Natural killer cell (primary cell): Measurements from ENCODE around the gene AUH. TPM values are rescaled to one million over a fixed set of nuclear protein-coding genes. Genes with fewer than 3 reads are reported as not detected.

Experiments used
- ATAC-seq, 3 donors: fragments of 150-1000 bp in 2 of 3; fragments of 200-7000 bp in 1 of 3; cut with Tn5 transposase; 1 replicate in 1 of 3; 2 replicates in 2 of 3; pipeline ENCODE4 v1.10.0; 2021; ENCODE audit warnings: mild to moderate bottlenecking in 2 of 3, moderate library complexity in 2 of 3
- DNase-seq, 2 donors: peaks; one replicate each; pipeline versions ENCODE4 v3.0.0 to v3.0.0-alpha.2; 2013 to 2021; ENCODE audit warnings: mixed read lengths in 1 of 2
- H3K27ac ChIP-seq: one replicate; pipeline ENCODE4 v1.5.1; 2013; ENCODE audit warnings: mild to moderate bottlenecking, low read length
- H3K27me3 ChIP-seq: one replicate; pipeline ENCODE4 v1.6.1; 2013; ENCODE audit warnings: low read length; ENCODE audit not compliant: control insufficient read depth, insufficient read depth
- H3K36me3 ChIP-seq: one replicate; pipeline ENCODE4 v1.6.1; 2013; ENCODE audit warnings: low read length; ENCODE audit not compliant: control insufficient read depth, insufficient read depth
- H3K4me1 ChIP-seq: one replicate; pipeline ENCODE4 v1.6.1; 2013; ENCODE audit warnings: low read length; ENCODE audit not compliant: control insufficient read depth, insufficient read depth
- H3K4me3 ChIP-seq: one replicate; pipeline ENCODE4 v1.5.1; 2013; ENCODE audit warnings: low read length
- H3K9me3 ChIP-seq: one replicate; pipeline ENCODE4 v1.6.1; 2013; ENCODE audit warnings: low read length; ENCODE audit not compliant: control insufficient read depth, insufficient read depth
- H3K27ac Mint-ChIP-seq, 2 donors: one replicate each; pipeline ENCODE4 v1.8.0; 2022; ENCODE audit warnings: mild to moderate bottlenecking in 2 of 2, mixed read lengths in 2 of 2, moderate library complexity in 1 of 2
- H3K27me3 Mint-ChIP-seq, 2 donors: one replicate each; pipeline ENCODE4 v1.8.0; 2022; ENCODE audit warnings: low read depth in 2 of 2, mixed read lengths in 2 of 2
- H3K36me3 Mint-ChIP-seq: one replicate; pipeline ENCODE4 v1.8.0; 2022; ENCODE audit warnings: mixed read lengths
- H3K4me1 Mint-ChIP-seq, 2 donors: one replicate each; pipeline ENCODE4 v1.8.0; 2022; ENCODE audit warnings: mixed read lengths in 2 of 2
- H3K4me3 Mint-ChIP-seq: one replicate; pipeline ENCODE4 v1.8.0; 2022; ENCODE audit warnings: mild to moderate bottlenecking, moderate library complexity, mixed read lengths
- H3K9me3 Mint-ChIP-seq, 2 donors: one replicate each; pipeline ENCODE4 v1.8.0; 2022; ENCODE audit warnings: mixed read lengths in 2 of 2
- WGBS: methylation state at CpG from one replicate; pipeline ENCODE4 v1.1.7; 2013; ENCODE audit warnings: missing lambda C conversion rate; ENCODE audit not compliant: insufficient coverage; 5-methylcytosine and 5-hydroxymethylcytosine counted together
- intact Hi-C: fragments of 100-400 bp; cut with micrococcal nuclease; formaldehyde crosslinking; loops from one replicate; pipeline ENCODE4 v1.14.2; 2022
- total RNA-seq, 4 donors: library from RNA; stranded (reverse); fragments of 120-200 nt in 1 of 4; gene quantifications; one replicate each; pipeline versions ENCODE4 v1.2.3 to v1.2.4, GENCODE V29; 2013 to 2022
- TF ChIP-seq, protein P1 (sequence below): fragments of 200-600 bp; IDR thresholded peaks from one replicate; pipeline ENCODE4 v1.8.0; 2022; ENCODE audit warnings: antibody characterized with exemption

AUH gene
- total RNA-seq, 3 donors from 2014 or later (not counting 1 experiment from before 2014, with no cell fraction given), result 26.7 to 36.6 (median 34.9) TPM

DNA sequence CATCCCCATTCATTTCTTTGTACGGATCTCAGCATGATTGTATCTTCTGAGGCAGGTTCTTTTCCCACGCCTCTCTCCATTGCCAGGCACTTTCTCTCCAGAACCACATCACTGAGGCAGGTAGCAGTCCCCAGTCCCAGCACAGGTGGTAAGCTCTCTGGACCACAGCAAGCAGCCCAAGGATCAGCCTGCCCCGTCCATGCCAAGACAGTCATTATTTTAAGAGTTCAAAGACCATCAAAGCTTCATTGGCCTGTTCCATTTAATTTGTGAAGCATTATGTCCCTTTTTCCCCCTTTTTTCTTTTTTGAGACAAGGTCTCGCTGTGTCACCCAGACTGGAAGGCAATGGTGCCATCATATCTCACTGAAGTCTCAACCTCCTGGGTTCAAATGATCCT, 171.7 kb downstream of the AUH start:
- H3K27ac ChIP-seq, result no peak overlapping the region
- no peaks in the 10 kb centered on the region for H3K36me3 ChIP-seq
- DNase-seq (no peak), ATAC-seq (no peak)
- WGBS, result 95% methylated on average over 4 of the region's 4 CpGs
- no peaks in the 10 kb centered on the region for H3K9me3 ChIP-seq
- Mint-ChIP-seq H3K36me3 (no peaks in the 10 kb centered on the region), H3K4me1 (peaks cover 48 to 50% of the 10 kb centered on the region in 2 donors), H3K9me3 (no peaks in the 10 kb centered on the region), H3K4me3 (no peak overlapping the region), H3K27ac (no peak overlapping the region), H3K27me3 (no peaks in the 10 kb centered on the region)
- TF ChIP-seq, protein P1, sequence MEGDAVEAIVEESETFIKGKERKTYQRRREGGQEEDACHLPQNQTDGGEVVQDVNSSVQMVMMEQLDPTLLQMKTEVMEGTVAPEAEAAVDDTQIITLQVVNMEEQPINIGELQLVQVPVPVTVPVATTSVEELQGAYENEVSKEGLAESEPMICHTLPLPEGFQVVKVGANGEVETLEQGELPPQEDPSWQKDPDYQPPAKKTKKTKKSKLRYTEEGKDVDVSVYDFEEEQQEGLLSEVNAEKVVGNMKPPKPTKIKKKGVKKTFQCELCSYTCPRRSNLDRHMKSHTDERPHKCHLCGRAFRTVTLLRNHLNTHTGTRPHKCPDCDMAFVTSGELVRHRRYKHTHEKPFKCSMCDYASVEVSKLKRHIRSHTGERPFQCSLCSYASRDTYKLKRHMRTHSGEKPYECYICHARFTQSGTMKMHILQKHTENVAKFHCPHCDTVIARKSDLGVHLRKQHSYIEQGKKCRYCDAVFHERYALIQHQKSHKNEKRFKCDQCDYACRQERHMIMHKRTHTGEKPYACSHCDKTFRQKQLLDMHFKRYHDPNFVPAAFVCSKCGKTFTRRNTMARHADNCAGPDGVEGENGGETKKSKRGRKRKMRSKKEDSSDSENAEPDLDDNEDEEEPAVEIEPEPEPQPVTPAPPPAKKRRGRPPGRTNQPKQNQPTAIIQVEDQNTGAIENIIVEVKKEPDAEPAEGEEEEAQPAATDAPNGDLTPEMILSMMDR, result no peak
- intact Hi-C loops, result loop anchor here (5.0 kb wide), 1 partner anchor 62 kb away; no protein-coding TSS in a partner anchor
- H3K4me1 ChIP-seq, result peaks cover 50% of the 10 kb centered on the region
- no peaks in the 10 kb centered on the region for H3K27me3 ChIP-seq
- no peak overlapping the region for H3K4me3 ChIP-seq

DNA sequence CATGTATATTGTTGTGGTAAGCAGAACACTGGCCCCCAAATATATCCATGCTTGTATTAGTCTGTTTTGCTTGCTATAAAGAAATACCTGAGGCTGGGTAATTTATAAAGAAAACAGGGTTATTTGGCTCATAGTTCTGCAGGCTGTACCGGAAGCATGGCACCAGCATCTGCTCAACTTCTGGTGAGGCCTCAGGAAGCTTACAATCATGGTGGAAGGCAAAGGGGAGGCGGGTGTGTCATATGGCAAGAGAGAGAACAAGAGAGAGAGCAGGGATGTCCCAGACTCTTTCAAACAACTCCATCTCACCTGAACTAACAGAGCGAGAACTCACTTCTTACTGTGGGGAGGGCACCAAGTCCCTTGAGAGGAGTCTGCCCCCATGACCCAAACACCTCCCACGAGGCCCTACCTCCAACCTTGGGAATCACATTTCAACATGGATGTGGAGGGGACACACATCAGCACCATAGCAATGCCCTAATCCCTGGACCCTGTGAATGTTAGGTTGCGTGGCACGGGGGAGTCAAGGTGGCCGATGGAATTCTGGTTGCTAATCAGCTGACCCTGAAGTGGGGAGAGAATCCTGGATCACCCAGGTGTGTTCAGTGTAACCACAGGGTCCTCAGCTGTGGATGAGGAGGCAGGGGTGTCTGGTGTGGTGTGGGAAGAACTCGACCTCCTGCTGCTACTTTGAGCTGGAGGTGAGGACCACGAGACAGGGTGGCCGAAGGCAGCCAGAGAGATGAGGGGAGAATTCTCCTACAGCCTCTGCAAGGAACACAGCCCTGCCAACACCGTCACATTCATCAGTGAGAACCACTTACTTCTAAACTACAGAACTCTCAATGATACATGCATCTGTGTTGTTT, 172.8 kb downstream of the AUH start:
- DNase-seq (no peak), ATAC-seq (no peak)
- H3K4me1 Mint-ChIP-seq, result peaks cover 37 to 39% of the 10 kb centered on the region in 2 donors
- WGBS, result 90% methylated on average over 7 of the region's 11 CpGs
- intact Hi-C loops, result no loop called here
- Histone ChIP-seq H3K27ac (no peak overlapping the region), H3K27me3 (no peaks in the 10 kb centered on the region), H3K4me3 (no peak overlapping the region), H3K4me1 (peaks cover 39% of the 10 kb centered on the region), H3K36me3 (no peaks in the 10 kb centered on the region), H3K9me3 (no peaks in the 10 kb centered on the region)
- H3K9me3 Mint-ChIP-seq, result no peaks in the 10 kb centered on the region
- H3K27me3 Mint-ChIP-seq, result no peaks in the 10 kb centered on the region
- H3K27ac Mint-ChIP-seq, result peak overlapping the region in 1 of 2 donors; percentile 9
- no peak overlapping the region for H3K4me3 Mint-ChIP-seq
- no peaks in the 10 kb centered on the region for H3K36me3 Mint-ChIP-seq
- TF ChIP-seq, protein P1, result no peak

DNA sequence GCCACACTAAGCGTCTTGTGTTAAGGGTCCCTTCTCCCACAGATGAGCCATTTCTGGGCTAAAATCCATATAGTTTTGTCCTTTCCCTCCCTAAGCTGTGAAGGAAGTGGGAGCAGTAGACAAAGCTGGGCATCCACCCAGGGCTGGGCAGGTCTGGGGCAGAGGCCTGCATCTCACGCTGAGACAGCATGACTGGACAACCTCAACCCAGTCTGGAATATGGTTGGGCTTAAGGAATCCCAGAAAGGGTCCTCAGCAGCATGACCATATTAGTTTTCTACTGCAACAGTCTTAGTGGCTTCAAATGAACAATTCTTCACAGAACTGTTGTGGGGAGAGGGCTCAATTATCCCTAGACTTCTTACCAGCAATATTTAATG, 173.8 kb downstream of the AUH start:
- Histone ChIP-seq H3K36me3 (no peaks in the 10 kb centered on the region), H3K27me3 (no peaks in the 10 kb centered on the region), H3K9me3 (no peaks in the 10 kb centered on the region), H3K4me3 (no peak overlapping the region), H3K27ac (no peak overlapping the region), H3K4me1 (peaks cover 29% of the 10 kb centered on the region)
- DNase-seq (no peak), ATAC-seq (no peak)
- WGBS, result 100% methylated on average over 2 of the region's 2 CpGs
- intact Hi-C loops, result no loop called here
- no peaks in the 10 kb centered on the region for H3K9me3 Mint-ChIP-seq
- no peak overlapping the region for H3K27ac Mint-ChIP-seq
- no peaks in the 10 kb centered on the region for H3K36me3 Mint-ChIP-seq
- peaks cover 27 to 29% of the 10 kb centered on the region in 2 donors for H3K4me1 Mint-ChIP-seq
- TF ChIP-seq, protein P1, result no peak
- no peaks in the 10 kb centered on the region for H3K27me3 Mint-ChIP-seq
- H3K4me3 Mint-ChIP-seq, result no peak overlapping the region
